ENCODE measurements around the gene LPP. TPM values are rescaled to one million over a fixed set of nuclear protein-coding genes. Genes with fewer than 3 reads are reported as not detected.

The LPP gene
- total RNA-seq, 1 experiment from 2014 or later = 54.0 TPM

DNA sequence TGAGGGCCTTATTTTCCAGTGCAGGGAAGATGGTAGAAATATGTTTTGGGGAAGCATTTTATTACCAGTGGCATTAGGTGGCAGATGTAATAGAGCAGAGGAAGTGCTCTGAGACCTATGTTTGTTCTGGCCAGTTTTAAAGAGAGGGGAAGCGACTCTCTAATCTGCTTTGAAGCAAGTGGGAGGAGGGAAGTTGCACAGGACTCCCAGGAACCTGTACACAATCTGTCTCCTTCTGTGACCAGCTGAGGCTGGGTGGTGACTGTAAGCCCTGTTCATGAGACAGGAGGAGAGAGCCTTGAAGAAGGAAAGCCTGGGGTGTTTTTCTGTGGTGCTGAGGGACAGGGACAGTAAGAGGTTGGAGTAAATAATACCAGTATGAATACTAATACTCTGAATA, 60.5 kb downstream of the LPP start:
- RAD21 ChIA-PET (ENCODE audit: low non-redundant PET in 1 of 2, low total read pairs in 2 of 2, uncharacterized antibody in 2 of 2, unreplicated experiment in 2 of 2) = no interaction called here
- intact Hi-C loops (cut with micrococcal nuclease) = no loop called here
- Histone ChIP-seq H3K4me1 (ENCODE audit: control insufficient read depth in 1 of 2, insufficient read depth in 2 of 2, low read length in 2 of 2) (no peaks in the 10 kb centered on the region), H3K4me2 (ENCODE audit: low read length) (no peak overlapping the region), H4K20me1 (ENCODE audit: insufficient read depth) (no peaks in the 10 kb centered on the region), H3K4me3 (replicated peaks in 1 of 2; ENCODE audit: low read depth in 1 of 2, low read length in 2 of 2) (no peak overlapping the region), H3K27me3 (ENCODE audit: insufficient read depth, low read length) (no peaks in the 10 kb centered on the region), H3K9ac (ENCODE audit: low read length) (no peak overlapping the region), H3K9me3 (ENCODE audit: control insufficient read depth in 1 of 2, insufficient read depth in 1 of 2, low read depth in 1 of 2, low read length in 2 of 2) (no peaks in the 10 kb centered on the region), H2AFZ (ENCODE audit: low read depth, low read length, poor library complexity, severe bottlenecking) (no peak overlapping the region), H3K9me2 (ENCODE audit: insufficient read depth) (no peaks in the 10 kb centered on the region), H3K36me3 (ENCODE audit: control insufficient read depth in 1 of 2, insufficient read depth in 2 of 2, low read length in 2 of 2) (no peaks in the 10 kb centered on the region), H3K27ac (ENCODE audit: low read depth, low read length) (no peak overlapping the region), H3K79me2 (ENCODE audit: insufficient read depth, low read length) (peaks cover 15% of the 10 kb centered on the region; the same call in 1 of the 2 replicates)
- BruUV-seq (replicated peaks) = no TSS peak
- ATAC-seq (no peak), DNase-seq (ENCODE audit: low read depth, low spot score) (no peak)
- no peak for TF ChIP-seq POLR2A (IDR thresholded peaks at IDR 0.05; ENCODE audit: borderline replicate concordance, extremely low read depth, insufficient read depth, insufficient read length)
- TF ChIP-seq, protein P1, sequence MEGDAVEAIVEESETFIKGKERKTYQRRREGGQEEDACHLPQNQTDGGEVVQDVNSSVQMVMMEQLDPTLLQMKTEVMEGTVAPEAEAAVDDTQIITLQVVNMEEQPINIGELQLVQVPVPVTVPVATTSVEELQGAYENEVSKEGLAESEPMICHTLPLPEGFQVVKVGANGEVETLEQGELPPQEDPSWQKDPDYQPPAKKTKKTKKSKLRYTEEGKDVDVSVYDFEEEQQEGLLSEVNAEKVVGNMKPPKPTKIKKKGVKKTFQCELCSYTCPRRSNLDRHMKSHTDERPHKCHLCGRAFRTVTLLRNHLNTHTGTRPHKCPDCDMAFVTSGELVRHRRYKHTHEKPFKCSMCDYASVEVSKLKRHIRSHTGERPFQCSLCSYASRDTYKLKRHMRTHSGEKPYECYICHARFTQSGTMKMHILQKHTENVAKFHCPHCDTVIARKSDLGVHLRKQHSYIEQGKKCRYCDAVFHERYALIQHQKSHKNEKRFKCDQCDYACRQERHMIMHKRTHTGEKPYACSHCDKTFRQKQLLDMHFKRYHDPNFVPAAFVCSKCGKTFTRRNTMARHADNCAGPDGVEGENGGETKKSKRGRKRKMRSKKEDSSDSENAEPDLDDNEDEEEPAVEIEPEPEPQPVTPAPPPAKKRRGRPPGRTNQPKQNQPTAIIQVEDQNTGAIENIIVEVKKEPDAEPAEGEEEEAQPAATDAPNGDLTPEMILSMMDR (IDR thresholded peaks at IDR 0.05 in 2 of 3, conservative IDR thresholded peaks at IDR 0.05 in 1 of 3; ENCODE audit: borderline replicate concordance in 1 of 3, insufficient read depth in 1 of 3, low read depth in 2 of 3, low read length in 2 of 3) = no peak
- TF ChIP-seq, protein P2, sequence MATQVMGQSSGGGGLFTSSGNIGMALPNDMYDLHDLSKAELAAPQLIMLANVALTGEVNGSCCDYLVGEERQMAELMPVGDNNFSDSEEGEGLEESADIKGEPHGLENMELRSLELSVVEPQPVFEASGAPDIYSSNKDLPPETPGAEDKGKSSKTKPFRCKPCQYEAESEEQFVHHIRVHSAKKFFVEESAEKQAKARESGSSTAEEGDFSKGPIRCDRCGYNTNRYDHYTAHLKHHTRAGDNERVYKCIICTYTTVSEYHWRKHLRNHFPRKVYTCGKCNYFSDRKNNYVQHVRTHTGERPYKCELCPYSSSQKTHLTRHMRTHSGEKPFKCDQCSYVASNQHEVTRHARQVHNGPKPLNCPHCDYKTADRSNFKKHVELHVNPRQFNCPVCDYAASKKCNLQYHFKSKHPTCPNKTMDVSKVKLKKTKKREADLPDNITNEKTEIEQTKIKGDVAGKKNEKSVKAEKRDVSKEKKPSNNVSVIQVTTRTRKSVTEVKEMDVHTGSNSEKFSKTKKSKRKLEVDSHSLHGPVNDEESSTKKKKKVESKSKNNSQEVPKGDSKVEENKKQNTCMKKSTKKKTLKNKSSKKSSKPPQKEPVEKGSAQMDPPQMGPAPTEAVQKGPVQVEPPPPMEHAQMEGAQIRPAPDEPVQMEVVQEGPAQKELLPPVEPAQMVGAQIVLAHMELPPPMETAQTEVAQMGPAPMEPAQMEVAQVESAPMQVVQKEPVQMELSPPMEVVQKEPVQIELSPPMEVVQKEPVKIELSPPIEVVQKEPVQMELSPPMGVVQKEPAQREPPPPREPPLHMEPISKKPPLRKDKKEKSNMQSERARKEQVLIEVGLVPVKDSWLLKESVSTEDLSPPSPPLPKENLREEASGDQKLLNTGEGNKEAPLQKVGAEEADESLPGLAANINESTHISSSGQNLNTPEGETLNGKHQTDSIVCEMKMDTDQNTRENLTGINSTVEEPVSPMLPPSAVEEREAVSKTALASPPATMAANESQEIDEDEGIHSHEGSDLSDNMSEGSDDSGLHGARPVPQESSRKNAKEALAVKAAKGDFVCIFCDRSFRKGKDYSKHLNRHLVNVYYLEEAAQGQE (IDR thresholded peaks at IDR 0.05; ENCODE audit: low read depth) = no peak
- TF ChIP-seq, protein P3, sequence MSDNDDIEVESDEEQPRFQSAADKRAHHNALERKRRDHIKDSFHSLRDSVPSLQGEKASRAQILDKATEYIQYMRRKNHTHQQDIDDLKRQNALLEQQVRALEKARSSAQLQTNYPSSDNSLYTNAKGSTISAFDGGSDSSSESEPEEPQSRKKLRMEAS (IDR thresholded peaks at IDR 0.05) = no peak
- TF ChIP-seq, protein P4, sequence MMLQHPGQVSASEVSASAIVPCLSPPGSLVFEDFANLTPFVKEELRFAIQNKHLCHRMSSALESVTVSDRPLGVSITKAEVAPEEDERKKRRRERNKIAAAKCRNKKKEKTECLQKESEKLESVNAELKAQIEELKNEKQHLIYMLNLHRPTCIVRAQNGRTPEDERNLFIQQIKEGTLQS (IDR thresholded peaks at IDR 0.05) = no peak
- no peak for TF ChIP-seq ELF1 (IDR thresholded peaks at IDR 0.05; ENCODE audit: borderline replicate concordance, low read depth)
- TF ChIP-seq JUND (IDR thresholded peaks at IDR 0.05) = no peak
- TF ChIP-seq TCF7L2 (IDR thresholded peaks at IDR 0.05; ENCODE audit: borderline replicate concordance, extremely low read depth, insufficient read depth, insufficient read length) = no peak
- TF ChIP-seq SIN3A (IDR thresholded peaks at IDR 0.05; ENCODE audit: low read depth) = no peak
- TF ChIP-seq ZNF274 (IDR thresholded peaks at IDR 0.05; ENCODE audit: low read depth, low read length) = no peak
- no peak for TF ChIP-seq CEBPB (IDR thresholded peaks at IDR 0.05; ENCODE audit: low read depth)
- CTCF ChIA-PET = no interaction called here
- POLR2A ChIA-PET = no interaction called here
